HG03060 (cell line): ENCODE data around the gene NANOS2.
"Not testable (repeated sequence)": the region's sequence is repeated elsewhere in the genome, so short reads cannot be mapped to it uniquely, and the experiment has no call there.

Experiments used
- ATAC-seq: cut with Tn5 transposase; IDR thresholded peaks from one replicate; pipeline ENCODE4 v1.9.1; 2021; ENCODE audit warnings: low read depth, moderate number of reproducible peaks; ENCODE audit not compliant: unreplicated experiment

The NANOS2 gene

GRCh38 chr19:45897261-45897812 lies 17.2 kb downstream of the NANOS2 start:
- ATAC-seq = no peak

- not testable (repeated sequence) for ATAC-seq
Observed at GRCh38 chr19:45895983-45896599, 18.5 kb downstream of the NANOS2 start.

- ATAC-seq = no peak
Observed at GRCh38 chr19:45895519-45895972, 19.0 kb downstream of the NANOS2 start.

- no peak for ATAC-seq
Observed at GRCh38 chr19:45890877-45891276, 23.7 kb downstream of the NANOS2 start.

- ATAC-seq = no peak
Observed at GRCh38 chr19:45889210-45889885, 25.2 kb downstream of the NANOS2 start.

- no peak for ATAC-seq
Observed at GRCh38 chr19:45887200-45887710, 27.3 kb downstream of the NANOS2 start.

DNA sequence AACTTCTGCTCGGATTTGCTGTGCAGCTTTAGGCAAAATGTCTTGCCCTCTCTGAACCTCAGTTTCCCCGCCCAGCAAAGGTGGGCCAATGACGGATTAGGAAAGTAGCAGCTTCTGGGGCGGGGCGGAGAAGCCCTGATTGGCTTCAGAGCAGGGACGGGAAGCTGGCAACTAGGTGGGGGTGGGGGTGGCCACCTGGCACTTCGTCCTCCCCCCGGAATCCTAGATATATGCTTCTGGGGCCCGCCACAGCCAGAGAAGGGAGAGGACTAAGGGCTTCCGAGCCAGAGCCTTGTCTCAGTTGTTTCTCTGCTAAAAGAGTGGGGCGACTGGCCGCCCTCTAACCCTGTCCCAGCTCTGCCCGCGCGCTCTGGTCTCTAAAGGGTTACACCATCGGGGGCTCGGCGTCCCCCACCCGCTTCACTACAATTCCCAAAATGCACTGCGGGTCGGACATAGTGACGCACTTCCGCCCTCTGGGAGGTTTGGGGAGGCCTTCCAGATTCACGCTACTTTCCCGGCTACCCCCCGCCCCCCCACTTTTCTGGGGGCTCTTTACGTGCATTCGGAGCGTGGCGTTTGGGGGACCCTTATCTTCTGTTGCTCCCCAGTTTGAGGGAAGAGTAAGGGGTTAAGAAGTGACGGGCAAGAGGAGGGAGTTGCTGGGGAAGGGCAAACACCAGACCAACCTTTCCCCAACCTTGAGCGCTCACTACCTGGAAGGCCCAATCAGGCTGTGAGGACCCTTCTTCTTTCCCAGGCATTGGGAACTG lies 28.0 kb downstream of the NANOS2 start:
- ATAC-seq = peak; percentile 37

- peak; percentile 30 for ATAC-seq
Observed at GRCh38 chr19:45885556-45886426, 28.8 kb downstream of the NANOS2 start, which contains the start of gene IRF2BP1. Gene IRF2BP1 (minus strand): TSS chr19:45886141. CDS start chr19:45885774, 367 bp downstream.

DNA sequence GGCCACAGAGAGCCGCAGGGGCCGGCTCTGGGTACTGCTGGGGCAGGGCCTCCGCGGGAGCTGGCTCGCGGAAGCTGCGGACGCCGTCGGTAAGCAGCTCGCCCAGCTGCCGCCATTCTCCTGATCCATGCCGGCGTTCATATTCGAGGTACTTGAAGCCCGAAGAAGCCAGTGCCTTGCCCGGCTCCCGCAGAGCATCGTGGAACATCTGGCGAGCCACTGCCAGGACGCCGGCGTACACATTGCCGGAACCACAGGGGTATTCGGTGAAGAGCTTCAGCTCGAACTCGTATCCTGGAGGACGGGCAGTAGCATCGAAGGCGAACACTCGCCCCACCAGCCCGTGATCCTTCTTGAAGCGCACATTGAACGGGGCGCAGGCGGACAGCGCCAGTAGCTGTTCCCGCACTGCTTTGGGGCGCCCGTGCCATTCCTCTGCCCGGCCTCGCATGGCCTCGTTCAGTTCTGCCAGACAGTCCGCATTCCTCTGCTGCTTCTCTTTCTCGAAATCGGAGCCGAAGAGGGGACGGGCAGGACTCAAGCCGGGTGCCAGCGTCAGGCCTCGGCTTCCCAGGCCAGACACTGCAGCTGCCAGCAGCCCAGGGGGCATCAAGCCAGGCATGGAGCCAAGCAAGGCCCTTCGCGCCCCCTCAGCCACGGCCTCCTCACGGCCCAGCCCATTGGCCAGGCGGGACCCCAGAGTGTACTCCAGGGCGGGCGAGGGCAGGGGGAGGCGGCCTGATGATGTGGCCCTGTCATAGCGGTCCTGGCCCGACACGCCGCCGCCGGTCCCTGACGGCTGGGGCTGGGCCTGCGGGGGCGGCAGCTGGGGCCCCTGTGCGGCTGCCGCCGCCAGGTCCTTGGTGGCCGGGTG lies 29.7 kb downstream of the NANOS2 start:
- no peak for ATAC-seq

DNA sequence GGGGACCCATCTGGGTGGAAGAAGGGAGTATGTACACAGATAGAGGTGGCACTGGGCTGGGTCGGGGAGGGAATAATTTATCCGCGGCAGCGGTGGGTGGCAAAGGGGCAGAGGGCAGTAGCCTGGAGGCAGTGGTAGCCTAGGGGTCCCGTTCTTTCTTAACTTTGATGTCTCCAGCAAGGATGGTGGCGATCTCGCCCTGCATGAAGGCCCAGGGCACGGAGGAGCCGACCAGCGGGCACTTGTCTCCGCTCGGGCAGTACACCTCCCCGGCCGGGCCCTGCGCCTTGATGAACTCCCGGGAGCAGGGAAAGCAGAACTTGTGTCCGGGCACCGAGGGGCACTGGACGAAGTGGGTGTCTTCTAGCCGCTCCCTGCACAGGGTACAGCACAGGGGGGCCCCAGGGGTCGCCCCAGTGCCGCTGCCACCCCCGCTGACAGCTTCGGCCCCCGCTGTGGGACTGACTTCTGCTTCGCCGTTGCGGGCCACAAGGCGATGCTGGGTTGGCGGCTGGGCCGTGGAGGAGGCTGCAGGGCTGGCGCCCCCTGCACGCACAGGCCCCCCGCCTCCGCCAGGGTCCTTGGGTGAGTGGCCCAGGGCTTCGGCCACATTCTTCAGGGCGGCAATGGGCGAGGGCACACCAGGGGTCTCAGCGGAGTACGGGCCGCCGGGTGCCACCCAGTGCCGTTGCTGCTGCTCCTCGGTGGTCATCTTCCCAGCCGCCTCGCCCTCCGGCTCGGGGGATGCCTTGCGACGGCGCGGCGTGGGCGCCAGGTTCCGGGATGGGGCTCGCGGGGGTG lies 30.5 kb downstream of the NANOS2 start:
- no peak for ATAC-seq

DNA sequence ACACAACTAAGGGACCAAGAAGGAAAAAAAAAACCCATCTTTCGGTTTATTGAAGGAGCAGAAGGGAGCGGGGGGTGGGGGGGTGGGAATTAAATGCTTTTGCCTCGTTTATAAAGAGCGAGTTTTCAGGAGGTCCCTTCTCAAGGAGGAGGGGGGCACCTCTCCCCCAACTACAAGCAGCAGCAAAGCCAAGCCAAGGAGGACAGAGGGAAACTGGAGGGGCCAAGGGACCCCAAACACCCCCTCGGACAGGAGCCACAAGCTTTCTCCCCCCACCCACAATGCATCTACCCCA lies 31.0 kb downstream of the NANOS2 start:
- ATAC-seq = no peak

DNA sequence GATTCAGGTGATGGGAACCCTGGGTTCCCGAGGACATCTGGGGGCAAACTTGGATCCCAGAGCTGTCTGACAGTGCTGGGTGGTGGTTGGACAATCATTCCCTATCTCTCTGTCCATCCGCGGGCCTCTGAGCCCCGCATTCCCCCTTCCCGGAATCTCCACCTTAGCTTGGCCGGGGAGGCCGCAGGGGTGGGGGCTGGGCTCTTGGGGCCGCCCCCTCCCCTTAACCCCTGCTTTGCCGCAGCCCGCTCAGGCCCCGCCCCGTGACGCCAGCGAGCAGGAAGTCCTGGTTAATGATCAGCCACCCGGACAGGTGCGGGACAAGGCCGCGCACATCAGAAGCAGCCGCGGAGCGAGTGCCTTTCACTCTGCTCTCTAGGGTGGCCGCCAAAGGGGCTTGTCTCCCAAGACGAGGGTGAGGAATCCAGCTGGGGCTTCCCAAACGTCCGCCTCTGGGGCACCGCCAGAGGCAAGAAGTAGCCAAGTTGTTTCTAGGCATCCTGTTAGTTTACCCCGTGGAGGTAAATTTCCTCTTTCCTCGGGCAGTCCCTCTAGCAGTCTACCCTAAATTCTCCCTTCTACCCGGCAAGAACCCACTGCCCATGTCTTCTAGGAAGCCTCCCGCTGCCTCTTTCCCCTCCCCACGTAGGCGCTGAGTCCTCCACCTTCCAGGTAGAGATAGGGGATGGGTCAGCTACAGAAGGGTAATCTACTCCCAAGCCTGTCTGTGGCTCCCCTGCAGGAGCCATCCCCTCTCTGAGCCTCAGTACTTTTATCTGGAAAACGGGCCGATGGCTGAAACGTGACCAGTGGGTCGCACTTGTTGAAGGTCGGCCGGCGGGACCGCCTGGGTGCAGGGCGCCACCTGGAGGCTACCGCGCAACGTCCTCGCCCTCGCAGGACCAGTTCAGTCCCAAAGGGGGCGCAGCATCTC lies 31.7 kb downstream of the NANOS2 start:
- no peak for ATAC-seq

DNA sequence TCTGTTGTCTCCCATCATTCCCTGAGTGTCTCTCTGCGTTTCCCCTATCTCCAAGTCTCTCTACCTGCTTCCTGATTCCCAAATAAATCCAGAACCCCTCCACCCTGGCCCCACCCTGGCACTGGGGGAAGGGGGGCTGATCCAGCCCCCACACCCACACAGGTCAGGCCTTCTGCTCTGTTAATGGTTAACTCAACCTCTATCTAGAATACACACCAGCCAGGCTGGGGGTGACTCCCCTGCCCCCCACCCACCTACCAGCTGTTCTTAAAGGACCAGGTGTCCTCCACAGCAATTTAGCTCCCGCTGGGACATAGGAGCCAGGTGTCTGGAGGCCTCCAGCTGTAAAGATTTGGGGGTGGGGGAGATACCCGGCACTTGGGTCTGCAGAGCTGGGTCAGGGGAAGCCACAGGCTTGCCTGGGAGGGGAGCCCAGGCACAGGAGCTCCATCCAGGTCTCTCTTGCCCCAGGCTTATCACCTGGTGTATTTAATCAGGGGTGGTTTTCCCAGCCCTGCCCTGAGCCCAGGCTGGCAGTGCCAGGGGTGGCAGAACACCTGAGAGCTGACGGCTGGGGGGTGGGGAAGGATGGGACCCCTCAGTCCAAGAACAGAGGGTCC lies 32.6 kb downstream of the NANOS2 start:
- ATAC-seq = no peak

DNA sequence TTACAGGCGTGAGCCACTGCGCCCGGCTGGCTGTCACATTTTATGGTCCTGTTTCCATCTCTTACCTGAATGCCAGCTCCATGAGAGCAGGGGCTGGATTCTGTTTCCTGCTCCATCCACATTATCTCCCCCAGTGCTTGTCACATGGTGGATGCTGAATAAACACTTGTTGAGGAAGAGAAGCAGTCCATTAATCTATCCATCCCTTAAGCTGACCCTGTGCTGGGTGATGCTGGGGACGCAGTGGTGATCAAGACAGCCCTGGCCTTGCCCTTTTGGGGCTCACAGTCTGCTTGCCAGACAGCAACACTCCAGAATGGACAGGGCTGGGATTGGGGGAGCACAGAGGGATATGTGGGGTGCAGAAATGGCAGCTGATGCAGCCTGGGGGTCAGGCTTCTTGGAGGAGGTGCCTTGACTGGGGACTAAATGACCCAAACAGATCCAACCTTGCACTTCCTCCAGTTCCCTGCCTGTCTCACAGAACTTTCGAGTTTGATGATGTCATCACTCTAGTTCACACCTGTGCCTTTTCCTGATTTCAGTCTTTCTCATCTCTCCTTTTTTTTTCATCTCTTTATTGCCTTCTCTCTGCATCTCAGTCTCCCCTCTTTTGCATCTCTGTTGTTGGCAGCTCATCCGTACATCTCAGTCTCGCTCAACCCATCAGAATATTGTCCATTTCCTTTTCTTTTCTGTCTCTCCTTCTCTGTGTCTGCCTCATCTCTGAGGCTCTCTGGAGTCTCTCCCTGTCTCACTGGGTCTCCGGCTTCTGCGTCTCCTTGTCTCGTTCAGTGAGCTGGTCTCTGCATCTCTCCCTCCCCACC lies 33.3 kb downstream of the NANOS2 start:
- ATAC-seq = no peak

DNA sequence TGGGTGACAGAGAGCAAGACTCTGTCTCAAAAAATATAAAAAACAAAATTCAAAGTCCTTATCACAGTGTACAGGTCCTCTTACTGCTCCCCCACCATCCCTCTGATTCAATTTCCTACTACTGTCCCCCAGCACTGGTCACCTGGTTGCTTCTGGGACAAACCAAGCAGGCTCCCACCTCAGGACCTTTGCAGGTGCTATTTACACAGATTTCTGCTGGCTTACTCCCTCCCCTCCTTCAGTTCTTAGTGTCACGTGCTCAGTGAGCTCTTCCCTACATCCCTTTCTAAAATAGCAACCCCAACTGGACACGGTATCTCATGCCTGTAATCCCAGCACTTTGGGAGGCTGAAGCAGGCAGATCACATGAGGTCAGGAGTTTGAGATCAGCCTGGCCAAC lies 34.6 kb downstream of the NANOS2 start:
- no peak for ATAC-seq

DNA sequence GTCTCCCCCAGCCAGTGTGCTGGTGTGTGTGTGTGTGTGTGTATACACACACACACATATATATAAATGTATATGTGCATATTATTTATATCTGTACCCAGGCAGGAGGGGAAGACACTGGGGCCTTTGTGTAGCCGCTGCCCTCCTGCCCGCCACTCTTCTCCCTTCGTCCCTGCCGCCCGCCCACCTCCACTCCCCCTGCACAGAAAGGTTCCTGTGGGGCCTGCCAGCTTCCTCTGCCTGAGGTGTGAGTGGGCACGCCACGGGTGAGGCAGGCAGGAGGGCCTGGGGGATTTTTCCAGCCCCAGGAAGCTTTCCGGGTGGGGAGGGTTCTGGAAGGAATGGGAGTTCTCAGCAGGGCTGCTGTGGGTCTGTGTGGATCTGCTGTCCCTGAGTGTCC lies 35.5 kb downstream of the NANOS2 start:
- no peak for ATAC-seq
